ENCODE measurements around the gene MYO1C. TPM values are rescaled to one million over a fixed set of nuclear protein-coding genes. Genes with fewer than 3 reads are reported as not detected.

The MYO1C gene
- total and polyA plus RNA-seq, 4 donors: 73.4 to 237 (median 89.6) TPM

DNA sequence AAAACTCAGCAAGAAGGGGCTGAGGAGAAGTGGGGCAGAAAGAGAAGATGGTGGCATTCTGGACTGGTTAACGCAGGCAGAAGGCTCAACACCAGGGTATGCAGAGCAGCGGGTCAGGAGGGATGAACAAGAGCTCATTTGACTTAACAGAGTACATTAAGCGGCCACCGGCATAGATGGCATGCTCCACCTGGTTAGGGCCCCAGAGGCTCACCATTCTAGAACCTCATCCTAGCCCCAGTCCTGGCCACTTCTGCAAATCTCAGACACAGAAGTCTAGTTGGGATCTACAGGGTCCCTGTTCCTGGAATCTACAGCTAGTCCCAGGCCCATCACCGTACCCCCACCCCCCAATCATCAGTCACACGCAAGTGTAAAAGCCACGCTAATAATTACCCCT, 1.7 kb upstream of the MYO1C start:
- Histone ChIP-seq H3K9me3 (ENCODE audit: control insufficient read depth in 4 of 4, insufficient read depth in 3 of 4, low read length in 3 of 4) (no peaks in the 10 kb centered on the region), H3K27ac (ENCODE audit: low read depth in 1 of 2, low read length in 1 of 2) (peak overlapping the region; percentile 90 to 92), H3K36me3 (ENCODE audit: control insufficient read depth in 4 of 4, insufficient read depth in 4 of 4, low read length in 4 of 4) (peaks cover 0 to 34% (median 4%) of the 10 kb centered on the region in 4 donors), H3K9ac (ENCODE audit: insufficient read depth in 1 of 2, low read length in 2 of 2) (no peak overlapping the region), H3K4me3 (no peak overlapping the region), H3K4me1 (ENCODE audit: control insufficient read depth in 5 of 5, insufficient read depth in 5 of 5, low read length in 5 of 5) (peaks cover 4 to 40% (median 11%) of the 10 kb centered on the region in 5 donors), H3K27me3 (ENCODE audit: control insufficient read depth in 3 of 3, insufficient read depth in 3 of 3, low read length in 2 of 3) (no peaks in the 10 kb centered on the region)
- DNase-seq: no peak
- TF ChIP-seq, protein P1, sequence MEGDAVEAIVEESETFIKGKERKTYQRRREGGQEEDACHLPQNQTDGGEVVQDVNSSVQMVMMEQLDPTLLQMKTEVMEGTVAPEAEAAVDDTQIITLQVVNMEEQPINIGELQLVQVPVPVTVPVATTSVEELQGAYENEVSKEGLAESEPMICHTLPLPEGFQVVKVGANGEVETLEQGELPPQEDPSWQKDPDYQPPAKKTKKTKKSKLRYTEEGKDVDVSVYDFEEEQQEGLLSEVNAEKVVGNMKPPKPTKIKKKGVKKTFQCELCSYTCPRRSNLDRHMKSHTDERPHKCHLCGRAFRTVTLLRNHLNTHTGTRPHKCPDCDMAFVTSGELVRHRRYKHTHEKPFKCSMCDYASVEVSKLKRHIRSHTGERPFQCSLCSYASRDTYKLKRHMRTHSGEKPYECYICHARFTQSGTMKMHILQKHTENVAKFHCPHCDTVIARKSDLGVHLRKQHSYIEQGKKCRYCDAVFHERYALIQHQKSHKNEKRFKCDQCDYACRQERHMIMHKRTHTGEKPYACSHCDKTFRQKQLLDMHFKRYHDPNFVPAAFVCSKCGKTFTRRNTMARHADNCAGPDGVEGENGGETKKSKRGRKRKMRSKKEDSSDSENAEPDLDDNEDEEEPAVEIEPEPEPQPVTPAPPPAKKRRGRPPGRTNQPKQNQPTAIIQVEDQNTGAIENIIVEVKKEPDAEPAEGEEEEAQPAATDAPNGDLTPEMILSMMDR (IDR thresholded peaks at IDR 0.05; ENCODE audit: control extremely low read depth, extremely low read depth): no peak
- WGBS, 2 donors: 96 to 97% methylated on average over 7 of the region's 7 CpGs
- no peak for ATAC-seq (ENCODE audit: insufficient read depth, low FRiP score)

DNA sequence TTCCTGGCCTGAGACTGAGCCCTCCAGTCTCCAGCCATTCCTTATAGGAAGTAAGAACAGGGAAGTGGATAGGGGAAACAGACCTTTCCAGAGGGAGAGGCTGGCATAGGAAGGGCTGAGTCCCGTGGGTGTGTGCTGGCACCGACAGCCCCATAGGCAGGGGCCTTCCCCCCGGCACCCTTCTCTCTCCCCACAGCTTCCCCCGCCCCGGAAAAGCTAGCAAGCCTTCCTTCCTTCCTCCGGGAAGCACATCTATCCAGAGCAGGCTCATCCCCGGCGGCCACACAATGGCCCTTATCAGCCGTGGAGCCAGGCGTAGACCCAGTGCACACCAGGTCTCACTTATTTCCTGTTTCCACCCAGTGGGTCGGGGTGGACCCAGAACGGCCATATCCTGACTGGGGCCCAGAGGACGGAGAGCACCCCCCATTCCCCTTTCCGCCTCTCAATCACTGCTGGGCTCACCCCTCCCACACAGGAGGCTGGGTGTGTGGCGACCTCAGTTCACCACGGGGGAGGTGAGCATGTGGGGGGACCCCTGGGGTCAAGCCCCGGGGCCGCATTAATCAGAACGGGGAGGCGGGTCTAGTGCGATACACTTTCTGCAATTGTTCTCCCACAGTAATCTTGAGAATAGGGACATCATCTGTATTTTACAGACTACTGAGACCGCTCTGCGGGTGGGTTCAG, 950 bp upstream of the MYO1C start:
- 44 to 45% methylated on average over 21 to 23 of the region's 23 CpGs for WGBS, 2 donors
- H3K4me3 ChIP-seq: no peak overlapping the region
- H3K27ac ChIP-seq (ENCODE audit: low read depth in 1 of 2, low read length in 1 of 2): peak overlapping the region; percentile 90 to 92
- TF ChIP-seq, protein P1 (IDR thresholded peaks at IDR 0.05; ENCODE audit: control extremely low read depth, extremely low read depth): no peak
- no peaks in the 10 kb centered on the region for H3K9me3 ChIP-seq (ENCODE audit: control insufficient read depth in 4 of 4, insufficient read depth in 3 of 4, low read length in 3 of 4)
- H3K36me3 ChIP-seq (ENCODE audit: control insufficient read depth in 4 of 4, insufficient read depth in 4 of 4, low read length in 4 of 4): peaks cover 0 to 34% (median 3%) of the 10 kb centered on the region in 4 donors
- H3K27me3 ChIP-seq (ENCODE audit: control insufficient read depth in 3 of 3, insufficient read depth in 3 of 3, low read length in 2 of 3): no peaks in the 10 kb centered on the region
- peaks cover 4 to 48% (median 14%) of the 10 kb centered on the region in 5 donors for H3K4me1 ChIP-seq (ENCODE audit: control insufficient read depth in 5 of 5, insufficient read depth in 5 of 5, low read length in 5 of 5)
- no peak overlapping the region for H3K9ac ChIP-seq (ENCODE audit: insufficient read depth in 1 of 2, low read length in 2 of 2)
- DNase-seq (no peak), ATAC-seq (ENCODE audit: insufficient read depth, low FRiP score) (peak; percentile 4)

DNA sequence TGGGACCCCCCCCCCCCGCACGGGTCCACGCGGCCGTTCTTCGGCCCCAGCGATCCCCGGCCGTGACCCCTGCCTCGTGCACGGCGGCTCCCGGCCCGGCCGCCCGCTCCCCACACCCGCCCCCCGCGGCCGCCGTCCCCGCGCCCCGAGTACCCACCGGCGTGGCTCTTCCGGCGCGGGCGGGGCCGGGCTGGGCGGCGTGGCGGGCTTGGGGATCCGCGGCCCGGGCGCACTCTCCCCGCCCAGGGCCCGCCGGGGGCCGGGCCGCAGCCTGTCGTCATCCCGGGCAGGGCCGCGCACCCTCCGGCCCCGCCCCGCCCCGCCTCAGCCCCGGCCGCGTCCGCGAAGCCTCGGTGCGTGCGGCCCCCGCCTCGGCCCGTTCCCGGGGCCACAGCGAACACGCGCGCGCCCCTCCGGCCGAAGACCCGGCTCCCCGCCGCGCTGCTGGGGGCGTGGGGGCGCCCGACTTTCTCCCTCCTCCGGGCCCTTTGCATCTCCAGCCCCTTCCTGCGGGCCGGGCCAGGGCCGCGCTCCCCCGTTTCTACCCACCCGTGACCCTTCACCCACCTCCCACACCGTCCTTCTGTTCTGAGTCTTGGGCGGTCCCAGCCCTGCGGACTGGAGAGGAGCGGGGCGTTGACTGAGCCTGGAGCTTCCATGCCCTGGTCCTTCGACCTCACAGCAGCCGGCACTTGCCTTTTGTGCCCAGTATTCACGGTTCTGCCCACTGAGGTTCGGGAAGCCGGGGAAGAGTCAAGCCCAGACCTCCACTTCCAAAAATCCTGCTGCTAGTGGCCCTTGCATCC, 840 bp downstream of the MYO1C start:
- peaks cover 0 to 23% (median 2%) of the 10 kb centered on the region in 4 donors for H3K36me3 ChIP-seq (ENCODE audit: control insufficient read depth in 4 of 4, insufficient read depth in 4 of 4, low read length in 4 of 4)
- H3K9me3 ChIP-seq (ENCODE audit: control insufficient read depth in 4 of 4, insufficient read depth in 3 of 4, low read length in 3 of 4): no peaks in the 10 kb centered on the region
- TF ChIP-seq, protein P1 (IDR thresholded peaks at IDR 0.05; ENCODE audit: control extremely low read depth, extremely low read depth): no peak
- H3K4me1 ChIP-seq (ENCODE audit: control insufficient read depth in 5 of 5, insufficient read depth in 5 of 5, low read length in 5 of 5): peaks cover 4 to 45% (median 14%) of the 10 kb centered on the region in 5 donors
- WGBS, 2 donors: 1 to 4% methylated on average over 43 to 94 of the region's 94 CpGs
- ATAC-seq (ENCODE audit: insufficient read depth, low FRiP score) (peak; percentile 42), DNase-seq (peak in 2 of 3 donors; percentile 52 to 67)
- peak overlapping the region in 1 of 2 donors; percentile 16 for H3K9ac ChIP-seq (ENCODE audit: insufficient read depth in 1 of 2, low read length in 2 of 2)
- peak overlapping the region; percentile 90 to 92 for H3K27ac ChIP-seq (ENCODE audit: low read depth in 1 of 2, low read length in 1 of 2)
- H3K4me3 ChIP-seq: peak overlapping the region; percentile 54
- no peaks in the 10 kb centered on the region for H3K27me3 ChIP-seq (ENCODE audit: control insufficient read depth in 3 of 3, insufficient read depth in 3 of 3, low read length in 2 of 3)

All from lung (tissue), 12 donors.